Activated CD4-positive, CD25-positive, alpha-beta regulatory T cell treated with anti-CD3 and anti-CD28 coated beads, Interleukin-2, amount 50 U/mL, for 72 hours (primary cell): ENCODE data around the gene ZBTB18.

Source experiments
- DNase-seq: peaks from one replicate; pipeline ENCODE4 v3.0.0; 2021

ZBTB18 gene

DNA sequence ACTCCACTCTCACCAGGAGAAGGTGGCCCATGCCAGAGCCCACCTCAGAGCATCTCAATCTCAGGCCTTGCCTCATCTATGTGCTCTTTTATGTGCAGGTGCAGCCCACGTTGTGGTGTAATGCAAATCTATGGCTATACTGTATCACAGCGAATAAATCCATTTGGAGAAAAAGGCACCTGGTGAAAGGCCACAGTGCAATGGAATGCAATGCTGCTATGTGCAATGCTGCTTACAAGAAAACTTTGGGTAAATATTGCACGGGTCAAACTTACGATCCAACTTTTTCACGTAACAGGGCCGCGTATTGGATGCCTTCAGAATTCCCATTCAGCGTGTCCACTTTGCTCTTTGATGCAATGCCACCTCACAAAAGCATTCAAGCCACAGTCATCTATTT lies 13.5 kb downstream of the ZBTB18 start:
- no peak for DNase-seq

DNA sequence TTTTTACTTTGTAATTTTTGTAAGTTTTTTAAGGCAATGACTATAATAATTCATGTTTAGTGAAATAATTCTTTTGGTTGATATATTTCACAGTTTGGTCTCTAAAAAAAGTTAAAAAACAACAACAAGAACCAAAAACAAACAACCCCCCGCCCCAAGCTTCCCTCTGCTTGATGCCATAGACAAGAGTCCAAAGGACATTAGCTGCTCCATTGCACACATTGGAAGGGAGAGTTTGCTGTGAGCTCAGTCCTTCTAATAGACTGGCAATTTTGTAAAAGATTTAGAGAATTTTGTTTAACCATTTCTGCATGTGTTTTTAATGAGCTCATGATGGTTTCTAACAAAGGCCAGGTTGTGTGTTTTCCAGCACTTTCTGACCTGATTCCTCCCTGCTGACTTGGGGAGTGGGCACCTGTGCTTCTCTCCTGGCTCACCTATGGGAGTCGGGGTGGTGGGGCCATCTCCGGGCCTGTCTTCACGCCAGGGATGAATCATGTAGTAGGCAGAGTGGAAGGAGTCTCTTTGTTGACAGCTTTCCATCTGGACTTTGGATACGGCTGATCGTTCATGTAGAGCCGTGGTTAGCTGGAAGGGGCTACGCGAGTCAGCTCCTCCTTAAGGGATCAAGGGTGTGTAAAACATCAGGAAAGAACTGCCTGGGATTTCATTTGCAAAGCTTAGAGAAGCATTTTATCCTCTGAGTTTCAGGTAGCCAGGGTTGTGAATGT lies 14.1 kb downstream of the ZBTB18 start:
- DNase-seq = no peak

DNA sequence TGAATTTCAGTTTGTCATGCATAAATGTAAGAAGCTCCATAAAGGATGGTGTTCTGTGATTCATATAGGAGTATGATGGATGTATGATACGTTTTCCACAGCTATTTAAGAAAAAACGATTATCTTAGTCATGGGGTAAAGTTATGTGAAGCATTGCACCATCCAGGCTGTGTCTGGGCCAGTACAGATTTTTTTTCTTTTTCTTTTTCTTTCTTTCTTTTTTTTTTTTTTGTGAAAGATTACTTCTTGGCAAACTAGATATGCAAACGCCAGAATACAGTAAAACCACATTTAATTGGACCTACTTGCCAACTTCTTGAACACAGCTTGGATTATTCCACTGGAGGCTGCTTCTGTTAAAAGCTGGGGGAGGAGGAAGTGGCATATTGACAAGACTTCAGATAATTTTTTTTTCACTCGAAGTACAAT lies 14.9 kb downstream of the ZBTB18 start:
- DNase-seq = no peak

DNA sequence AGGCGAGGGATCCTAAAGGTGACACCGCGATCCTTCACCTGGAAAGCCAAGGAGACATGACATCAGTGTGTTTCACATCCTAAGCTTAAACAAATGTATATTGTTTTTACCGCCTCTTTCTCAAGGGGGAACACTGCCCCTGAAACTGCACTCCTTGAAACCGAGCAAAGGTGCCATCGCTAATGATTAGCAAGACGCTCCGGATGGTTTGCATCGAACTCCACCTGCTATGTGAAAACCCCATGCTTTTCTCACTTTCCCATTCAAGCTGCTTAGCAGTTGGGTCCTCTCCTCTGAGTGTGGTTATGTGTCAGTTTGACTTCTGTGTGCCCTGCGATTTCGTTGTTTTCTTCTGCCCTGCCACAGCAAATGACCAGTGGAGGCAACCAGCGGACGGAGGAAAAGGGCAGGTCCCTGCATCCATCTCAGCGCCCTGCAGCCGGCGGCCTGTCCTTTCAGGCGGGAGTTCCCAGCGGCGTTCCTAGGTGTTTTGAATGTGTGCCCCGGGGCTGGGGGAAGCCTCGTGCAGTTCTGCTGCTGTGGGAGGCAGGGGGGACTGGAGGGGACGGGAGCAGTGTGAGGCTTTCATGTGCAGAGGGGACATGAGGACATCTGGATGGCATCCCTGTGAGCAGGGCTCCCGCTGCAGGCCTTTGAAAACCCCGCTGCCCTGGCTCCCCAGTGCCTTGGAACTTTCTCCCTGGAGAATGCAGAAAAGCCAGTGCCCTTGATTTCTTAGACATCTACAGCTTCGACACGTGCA lies 16.1 kb downstream of the ZBTB18 start:
- no peak for DNase-seq

DNA sequence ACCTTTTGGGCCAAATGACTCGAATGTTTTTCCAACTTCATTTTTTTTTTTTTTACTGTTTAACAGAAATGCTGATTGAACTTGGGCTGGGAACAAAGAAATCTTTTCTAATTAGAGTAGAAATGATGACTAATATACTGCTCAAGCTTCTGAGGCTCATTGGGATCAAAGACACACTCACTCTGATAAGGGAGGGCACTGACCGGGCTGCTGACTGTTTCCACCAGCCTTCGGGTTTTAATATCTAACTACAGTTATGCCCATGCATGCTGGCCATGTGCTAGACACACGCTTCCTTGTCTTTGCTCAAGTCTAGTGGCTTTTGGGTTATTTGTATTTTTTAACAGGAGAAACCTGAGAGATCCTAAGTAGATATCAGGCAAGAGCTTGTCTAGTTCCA lies 16.8 kb downstream of the ZBTB18 start:
- DNase-seq = no peak

DNA sequence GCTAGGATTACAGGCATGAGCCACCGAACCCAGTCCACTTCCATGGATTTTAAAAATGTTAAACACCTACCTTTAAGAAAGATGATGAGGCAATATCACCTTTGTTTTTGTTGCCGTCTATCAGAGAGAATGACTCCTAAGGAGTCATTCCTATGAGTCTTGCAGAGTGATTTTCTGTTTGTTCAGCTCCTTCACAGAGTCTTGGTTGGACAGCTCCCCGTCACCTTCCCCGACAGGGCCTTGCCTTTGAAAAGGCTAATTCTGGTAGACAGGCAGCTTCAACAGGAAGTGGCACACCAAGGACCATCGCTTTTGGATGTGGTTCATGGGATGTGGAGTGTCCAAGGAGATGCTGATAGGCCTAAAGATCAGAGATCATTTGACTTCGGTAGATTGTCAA lies 17.5 kb downstream of the ZBTB18 start:
- no peak for DNase-seq

DNA sequence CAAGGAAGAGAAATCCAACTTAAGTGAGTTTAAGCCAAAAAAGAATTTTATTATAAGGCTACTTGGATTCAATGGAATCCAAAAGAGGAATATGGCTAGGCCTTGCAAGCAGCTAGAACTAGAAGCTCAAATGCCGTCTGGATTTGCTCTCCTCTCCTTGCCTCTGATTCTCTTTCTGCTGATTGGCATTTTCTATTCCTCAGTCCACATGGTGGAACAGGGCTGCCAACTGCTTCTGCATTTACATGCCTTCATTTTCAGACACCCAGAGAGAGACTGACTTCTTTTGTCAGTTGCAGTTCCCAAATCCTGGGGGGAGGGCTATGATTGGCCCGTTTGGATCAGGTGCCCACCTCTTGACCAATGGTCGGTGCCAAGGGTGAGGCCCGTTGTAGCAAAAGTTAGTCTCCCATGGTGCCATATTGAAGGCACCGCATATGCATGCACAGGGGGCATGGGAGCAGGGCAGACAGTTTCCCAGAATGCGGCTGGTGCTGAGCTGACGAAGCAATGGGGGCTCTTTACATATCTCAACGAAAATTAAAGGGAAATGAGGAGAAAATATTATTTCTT lies 18.3 kb downstream of the ZBTB18 start:
- no peak for DNase-seq

DNA sequence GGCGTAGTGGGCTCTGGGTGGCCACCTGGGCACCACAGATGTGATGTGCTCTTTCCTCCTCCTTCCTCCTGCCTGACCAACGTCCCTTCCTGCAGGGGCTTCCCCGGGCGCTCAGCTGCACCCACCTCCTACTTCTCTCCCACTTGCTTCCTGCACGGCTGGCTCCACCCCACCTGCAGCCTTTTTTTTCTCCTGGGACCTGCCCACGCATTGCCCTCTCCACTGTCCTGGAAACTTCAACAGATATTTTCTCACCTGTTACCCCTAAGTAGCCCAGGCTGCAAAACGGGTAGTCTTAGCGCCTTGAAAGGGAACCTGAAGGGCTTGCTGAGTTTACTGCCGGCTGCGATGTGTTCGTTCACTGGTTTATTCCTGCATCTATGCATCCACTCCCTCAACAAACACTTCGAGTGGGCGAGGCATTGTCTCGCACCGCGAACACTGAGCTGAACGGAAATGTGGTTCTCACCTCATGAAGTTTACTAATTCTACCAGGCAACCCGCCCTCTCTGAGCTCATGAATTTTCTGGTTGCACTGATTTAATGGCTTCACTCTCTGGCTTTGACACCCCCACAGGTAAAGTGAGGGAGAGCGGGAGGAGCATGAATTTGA lies 23.6 kb downstream of the ZBTB18 start:
- DNase-seq = no peak

DNA sequence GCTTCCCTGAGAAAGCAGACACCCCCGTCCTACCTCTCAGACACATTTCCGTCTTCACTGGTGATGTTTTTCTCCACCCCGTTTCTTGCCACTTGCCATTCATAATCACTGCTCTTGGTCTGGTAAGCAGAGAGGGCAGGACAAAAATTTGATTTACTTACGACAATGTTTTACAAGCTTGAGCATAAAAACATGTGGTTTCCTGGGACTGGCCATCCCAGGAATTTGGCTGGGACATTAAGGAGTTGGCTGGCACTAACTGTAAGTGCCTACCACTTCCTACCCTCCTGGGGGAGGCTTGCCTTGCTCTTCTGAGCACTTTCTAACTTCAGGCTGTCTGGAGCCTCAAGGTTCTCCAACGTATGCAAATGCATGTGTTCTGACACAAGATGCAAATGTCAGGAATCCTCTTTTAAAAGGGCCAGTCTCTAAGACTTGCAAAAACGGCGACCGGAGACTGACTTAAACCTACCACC lies 24.2 kb downstream of the ZBTB18 start:
- no peak for DNase-seq

DNA sequence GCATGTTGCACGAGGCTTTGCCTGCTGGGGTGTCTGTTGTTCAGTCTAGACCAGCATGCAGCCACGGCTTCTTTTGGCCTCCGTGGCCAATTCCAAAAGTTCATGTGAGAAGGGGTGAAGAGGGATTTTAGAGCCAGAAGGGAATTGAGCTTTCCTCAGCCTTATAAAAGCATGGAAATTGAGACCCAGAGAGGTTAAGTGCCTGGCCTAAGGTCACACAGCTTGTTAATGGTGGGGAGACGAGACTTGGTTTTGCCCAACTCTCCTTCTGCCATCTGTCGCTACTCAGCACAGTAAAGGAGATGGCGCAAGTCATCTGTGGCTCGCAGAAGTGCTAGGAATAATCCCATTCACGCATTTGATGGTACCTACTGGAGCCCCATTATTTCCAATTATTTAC lies 25.7 kb downstream of the ZBTB18 start:
- DNase-seq = no peak

DNA sequence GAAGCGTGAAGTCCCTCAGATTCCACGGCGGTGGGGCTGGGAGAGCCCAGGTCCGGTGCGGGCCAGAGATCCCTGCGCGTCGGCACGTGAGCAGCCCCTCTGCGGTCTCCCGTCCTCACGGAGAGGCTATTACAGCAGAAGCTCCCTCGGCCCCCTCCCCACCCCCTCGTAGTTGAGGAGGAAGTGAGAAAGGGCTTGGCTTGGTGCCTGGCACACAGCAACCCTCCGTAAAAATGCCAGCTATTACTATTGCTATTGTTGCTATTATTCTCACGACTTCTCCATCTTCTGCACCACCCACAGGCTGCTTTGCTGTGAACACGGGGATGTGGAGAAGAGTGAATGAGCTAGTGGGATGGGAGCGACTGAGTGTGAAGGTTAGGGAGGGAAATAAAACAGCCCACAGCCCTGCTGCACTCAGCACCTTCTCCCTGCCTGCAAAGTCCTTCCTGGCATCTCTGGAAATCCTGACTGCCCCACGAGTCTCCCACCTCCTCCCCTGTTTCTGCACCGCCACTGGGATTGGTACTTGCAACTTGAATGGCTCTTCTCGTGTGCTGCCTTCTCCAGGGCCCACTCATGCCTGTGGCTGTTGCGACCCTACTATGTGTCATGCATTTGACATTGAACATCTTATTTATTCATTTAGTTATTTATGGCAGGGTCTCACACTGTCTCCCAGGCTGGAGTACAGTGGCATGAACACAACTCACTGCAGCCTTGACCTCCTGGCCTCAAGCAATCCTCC lies 26.6 kb downstream of the ZBTB18 start:
- DNase-seq = no peak

DNA sequence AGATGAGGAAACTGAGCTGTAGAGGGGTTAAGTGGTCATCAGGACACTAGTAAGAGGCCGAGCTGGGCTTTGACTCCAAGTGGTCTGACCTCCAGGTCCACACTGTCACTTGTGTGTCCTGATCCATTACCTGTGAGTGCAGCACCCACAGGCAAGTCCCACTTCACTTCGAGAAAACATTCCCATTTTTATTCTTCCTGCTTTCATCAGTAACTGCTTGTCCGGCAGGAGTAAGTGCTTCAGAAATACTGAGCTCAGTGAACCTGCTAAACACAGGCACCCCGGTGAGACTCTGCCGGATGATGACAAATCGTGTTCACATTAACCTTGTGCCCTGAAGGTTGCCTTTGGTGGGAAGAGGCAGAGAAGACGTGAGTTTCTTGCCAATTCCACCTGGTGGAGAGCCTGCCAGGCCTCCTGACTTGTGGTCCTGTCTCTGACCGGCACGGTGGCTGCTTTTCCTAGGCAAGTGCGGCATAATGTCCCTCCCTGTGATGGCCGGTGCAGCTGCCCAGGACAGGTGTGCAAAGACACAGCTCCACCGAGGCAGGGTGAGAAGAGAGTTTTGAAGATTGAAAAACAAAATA lies 29.4 kb downstream of the ZBTB18 start:
- DNase-seq = no peak

DNA sequence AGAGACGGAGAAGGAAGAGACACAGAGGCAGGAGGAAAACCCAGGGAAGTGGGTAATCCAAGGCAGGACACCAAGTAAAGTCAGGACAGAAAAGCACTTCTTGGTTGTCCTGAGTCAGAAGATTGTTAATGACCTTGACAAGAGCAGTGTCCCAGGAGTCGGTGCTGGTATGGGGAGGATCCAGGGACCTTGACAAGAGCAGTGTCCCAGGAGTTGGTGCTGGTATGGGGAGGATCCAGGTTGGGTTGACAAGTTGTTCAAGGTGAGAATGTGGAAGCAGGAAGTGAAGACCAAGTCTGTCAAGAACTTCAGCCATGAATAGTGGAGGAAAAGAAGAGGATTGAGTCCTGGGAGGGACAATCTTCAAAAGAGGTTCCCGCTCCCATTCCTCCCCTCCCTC lies 31.9 kb downstream of the ZBTB18 start:
- no peak for DNase-seq

DNA sequence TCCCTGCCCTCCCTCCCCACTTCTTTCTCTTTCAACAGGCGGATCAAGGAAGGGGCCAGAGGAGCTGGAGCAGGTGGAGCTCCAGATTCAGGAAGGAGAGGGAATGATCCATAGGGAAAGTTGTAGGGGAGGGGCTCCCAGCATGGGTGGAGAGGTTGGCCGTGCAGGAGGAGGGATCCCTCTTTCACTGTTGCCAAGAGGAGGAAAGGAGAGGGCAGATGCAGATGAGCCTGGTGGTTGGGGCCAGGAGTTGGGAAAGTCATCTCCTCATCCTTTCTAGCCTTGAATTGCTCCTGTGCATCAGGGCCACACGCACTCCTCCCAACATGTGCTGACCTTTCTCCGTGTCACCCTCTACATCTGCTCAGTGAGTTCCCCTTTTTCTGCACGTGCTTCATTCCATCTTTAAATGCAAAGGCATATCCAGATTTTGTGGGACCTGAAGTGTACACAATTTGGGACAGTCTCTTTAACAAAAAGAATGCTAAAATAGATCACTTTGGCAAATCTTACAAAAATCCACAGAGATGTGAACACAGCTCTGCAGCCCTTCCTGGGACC lies 32.4 kb downstream of the ZBTB18 start:
- no peak for DNase-seq

DNA sequence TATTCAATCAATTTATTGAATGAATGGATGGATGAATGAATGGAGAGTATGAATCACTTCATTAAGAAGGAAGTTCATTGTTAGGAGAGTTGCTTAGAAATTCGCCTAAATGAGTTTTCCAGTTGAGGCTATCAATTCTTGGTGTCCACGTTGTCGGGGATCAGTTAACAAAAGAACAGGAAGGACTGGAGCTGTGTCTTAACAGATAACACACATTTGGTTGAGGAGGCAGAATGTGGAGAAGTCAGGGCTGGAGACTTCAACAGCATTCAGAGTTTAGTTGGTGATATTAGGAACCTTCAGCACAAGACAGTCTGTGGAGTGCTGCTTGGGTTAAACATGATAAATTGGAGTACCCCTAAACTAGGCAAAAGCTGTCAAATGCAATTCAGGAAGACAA lies 33.7 kb downstream of the ZBTB18 start:
- DNase-seq = no peak

DNA sequence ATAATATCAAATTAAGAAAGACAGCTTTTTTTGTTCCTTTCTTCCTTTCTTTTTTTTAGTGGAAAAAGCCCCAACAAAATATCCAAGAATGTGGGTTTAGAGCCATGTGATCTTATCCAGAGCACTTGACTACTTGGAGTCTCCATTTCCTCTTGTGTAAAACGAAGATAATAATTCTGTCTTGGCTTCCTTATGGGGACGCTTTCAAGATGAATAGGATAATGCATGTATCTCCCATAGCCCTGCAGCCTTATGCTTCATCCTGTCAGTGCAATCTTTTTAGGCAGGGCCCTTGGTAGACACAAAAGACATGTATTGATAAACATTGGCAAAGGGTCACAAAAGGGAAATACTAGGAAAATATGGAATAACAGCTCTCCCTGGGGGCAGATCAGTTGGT lies 34.8 kb downstream of the ZBTB18 start:
- no peak for DNase-seq

DNA sequence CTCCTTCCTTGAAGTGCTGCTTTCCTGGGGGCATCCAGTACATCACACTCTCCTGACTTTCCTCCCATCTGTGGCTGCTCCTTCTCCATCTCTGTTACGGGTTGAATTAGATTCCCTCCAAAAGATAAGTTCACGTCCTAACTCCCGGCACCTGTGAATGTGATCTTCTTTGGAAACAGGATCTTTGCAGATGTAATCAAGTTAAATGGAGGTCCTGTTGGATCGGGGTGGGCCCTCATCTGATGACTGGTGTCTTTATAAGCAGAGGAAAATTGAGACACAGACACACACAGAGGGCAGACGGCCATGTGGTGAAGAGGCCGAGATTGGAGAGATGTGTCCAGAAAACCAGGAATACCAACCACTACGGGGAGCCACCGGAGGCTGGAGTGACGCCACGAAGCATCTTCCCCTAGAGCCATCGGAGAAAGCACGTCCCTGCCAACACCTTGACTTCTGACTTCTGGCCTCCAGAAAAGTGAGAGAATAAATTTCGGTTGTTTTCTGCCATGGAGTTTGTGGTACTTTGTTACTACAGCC lies 36.0 kb downstream of the ZBTB18 start:
- no peak for DNase-seq

DNA sequence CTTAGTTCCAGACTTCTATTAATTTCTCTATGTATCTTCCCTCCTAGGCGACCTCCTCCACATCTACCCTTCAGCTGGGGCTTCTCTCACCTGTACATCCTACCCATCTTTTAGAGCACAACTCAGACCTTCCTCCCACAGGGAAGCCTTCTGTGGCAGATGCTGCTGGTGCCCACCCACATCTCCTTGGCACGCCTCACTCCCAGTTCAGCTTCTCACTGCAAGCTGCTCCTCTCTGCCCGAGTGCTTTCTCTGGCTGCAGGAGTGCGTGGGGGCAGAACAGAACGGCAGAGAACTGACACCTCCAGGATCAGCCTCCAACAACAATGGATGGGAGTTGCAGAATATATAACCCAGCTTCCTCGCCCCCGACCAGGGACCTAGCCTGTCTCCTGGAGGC lies 36.5 kb downstream of the ZBTB18 start:
- DNase-seq = no peak

DNA sequence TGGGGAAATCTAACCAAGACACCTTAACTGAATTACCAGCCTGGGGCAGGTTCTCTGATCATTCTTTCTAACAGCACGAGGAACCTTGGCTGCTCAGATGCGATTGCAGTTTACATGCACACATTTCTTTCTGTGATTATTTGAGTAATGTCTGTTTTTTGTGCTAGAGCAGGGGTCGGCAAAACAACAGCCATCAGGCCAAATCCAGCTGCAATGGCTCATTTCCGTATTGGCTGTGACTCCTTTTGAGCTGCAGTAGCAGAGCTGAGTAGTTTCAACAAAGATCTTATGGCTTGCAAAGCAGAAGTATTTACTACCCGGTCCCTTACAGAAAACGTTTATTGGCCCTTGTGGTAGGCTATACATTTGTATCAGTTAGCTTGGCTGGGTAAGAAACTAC lies 37.1 kb downstream of the ZBTB18 start:
- DNase-seq = no peak

DNA sequence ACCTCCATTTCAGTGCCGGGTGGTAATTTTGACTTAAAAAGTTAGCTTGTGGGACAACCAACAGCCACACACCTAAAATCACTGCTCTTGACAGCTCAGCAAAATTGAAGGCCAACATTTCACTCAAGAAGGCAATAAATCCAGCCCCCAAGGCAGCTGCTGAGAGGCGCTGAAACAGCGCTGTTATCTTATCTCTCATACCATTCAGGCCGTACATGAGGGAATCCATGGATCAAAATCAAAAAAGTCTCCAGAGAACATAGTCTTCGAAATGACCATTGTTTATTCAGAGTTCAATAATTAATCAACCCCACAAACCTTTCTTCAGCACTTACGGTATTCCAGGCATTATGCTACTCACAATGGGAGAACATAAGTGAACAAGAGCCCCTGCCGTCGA lies 38.5 kb downstream of the ZBTB18 start:
- no peak for DNase-seq

DNA sequence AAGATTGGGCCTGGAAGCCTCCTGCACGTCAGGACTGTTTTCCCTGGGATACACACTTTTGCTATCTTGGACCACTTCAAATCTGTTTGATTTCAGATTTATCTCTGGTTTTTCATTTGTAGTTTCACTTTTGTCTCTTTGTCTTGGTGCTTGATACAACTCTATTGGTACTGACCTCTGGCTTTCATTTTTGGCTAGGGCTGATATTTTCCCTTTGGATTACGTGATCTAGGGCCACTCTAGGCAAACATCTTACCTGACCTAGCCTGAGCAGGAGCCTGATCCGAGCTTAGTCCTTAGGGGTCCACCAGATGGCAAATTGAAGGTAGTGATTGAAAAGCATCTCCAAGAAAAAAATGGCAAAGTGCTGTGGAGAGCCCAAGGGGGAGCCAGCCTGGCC lies 39.6 kb downstream of the ZBTB18 start:
- no peak for DNase-seq
